ENCODE data around the gene PRAF2. TPM values are rescaled to one million over a fixed set of nuclear protein-coding genes. Genes with fewer than 3 reads are reported as not detected.

Gene PRAF2, protein sequence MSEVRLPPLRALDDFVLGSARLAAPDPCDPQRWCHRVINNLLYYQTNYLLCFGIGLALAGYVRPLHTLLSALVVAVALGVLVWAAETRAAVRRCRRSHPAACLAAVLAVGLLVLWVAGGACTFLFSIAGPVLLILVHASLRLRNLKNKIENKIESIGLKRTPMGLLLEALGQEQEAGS
- 1 to 10 TPM; 4.3 to 9.1 (median 6.6) TPM for total RNA-seq
- 10 to 100 TPM in 2 of 3 donors, 1 to 10 TPM in 1; 9.7 to 12.5 (median 11.4) TPM for polyA plus RNA-seq
- long read RNA-seq, donor 1, result 0 reads
- long read RNA-seq, donor 2, partial matches to known transcripts, result 0 of 1 reads
- long read RNA-seq, donor 2, other reads (novel, unspliced or antisense), result 0 of 1 reads

GRCh38 chrX:49073601-49074575 lies at the start of gene PRAF2:
PRAF2 (minus strand) TSS chrX:49074002; CDS start chrX:49073987, 15 bp downstream.
- H3K27ac ChIP-seq, result peak within 1 kb of the TSS; percentile 87
- DNase-seq (peak; percentile 93 to 96), ATAC-seq (peak; percentile 89 to 95 (median 93))
- no peaks in the 10 kb centered on the region for H3K9me3 ChIP-seq
- H3K27me3 ChIP-seq (ENCODE audit: insufficient read depth in 3 of 3, low read length in 2 of 3), result no peaks in the 10 kb centered on the region
- WGBS, 3 donors, result 1 to 39% (median 1%) methylated on average over 31 to 61 of the region's 61 CpGs
- intact Hi-C loops (cut with DNase I), result no loop called here
- peak within 1 kb of the TSS; percentile 72 for H3K4me3 ChIP-seq
- H3K36me3 ChIP-seq (ENCODE audit: insufficient read depth in 1 of 2, low read depth in 1 of 2), result peaks cover 0 to 19% of the 10 kb centered on the region in 2 donors
- peaks cover 4% of the 10 kb centered on the region for H3K4me1 ChIP-seq
- no peak for TF ChIP-seq CTCF (IDR thresholded peaks at IDR 0.05)

- no peak for DNase-seq
- Histone ChIP-seq H3K4me3 (peak overlapping the region; percentile 89), H3K27ac (no peak overlapping the region), H3K4me1 (peaks cover 5% of the 10 kb centered on the region), H3K36me3 (ENCODE audit: insufficient read depth in 1 of 2, low read depth in 1 of 2) (peaks cover 5 to 44% of the 10 kb centered on the region in 2 donors), H3K9me3 (no peaks in the 10 kb centered on the region), H3K27me3 (ENCODE audit: insufficient read depth in 3 of 3, low read length in 2 of 3) (no peaks in the 10 kb centered on the region)
- intact Hi-C loops (cut with DNase I), result loop anchor here in 1 of 2 donors (5.0 kb wide), 1 partner anchor 40 kb away; the partner anchor contains the start of gene MAGIX
- no peak for ATAC-seq
- TF ChIP-seq CTCF (IDR thresholded peaks at IDR 0.05), result no peak
- WGBS, 3 donors, result 61 to 69% (median 62%) methylated on average over 5 of the region's 5 CpGs
These were observed 48.7 kb upstream of the PRAF2 start for GRCh38 chrX:49122499-49122898.

GRCh38 chrX:49120091-49120490 lies 46.3 kb upstream of the PRAF2 start:
- peaks cover 5% of the 10 kb centered on the region for H3K4me1 ChIP-seq
- intact Hi-C loops (cut with DNase I), result loop anchor here in 1 of 2 donors (5.0 kb wide), 1 partner anchor 42 kb away; the partner anchor contains the start of gene MAGIX
- no peak for ATAC-seq
- H3K36me3 ChIP-seq (ENCODE audit: insufficient read depth in 1 of 2, low read depth in 1 of 2), result peaks cover 5 to 62% of the 10 kb centered on the region in 2 donors
- no peak for TF ChIP-seq CTCF (IDR thresholded peaks at IDR 0.05)
- no peaks in the 10 kb centered on the region for H3K9me3 ChIP-seq
- no peaks in the 10 kb centered on the region for H3K27me3 ChIP-seq (ENCODE audit: insufficient read depth in 3 of 3, low read length in 2 of 3)
- WGBS, 3 donors, result 48 to 64% (median 56%) methylated on average over 1 of the region's 1 CpG
- DNase-seq, result no peak
- no peak overlapping the region for H3K27ac ChIP-seq
- no peak overlapping the region for H3K4me3 ChIP-seq

DNA sequence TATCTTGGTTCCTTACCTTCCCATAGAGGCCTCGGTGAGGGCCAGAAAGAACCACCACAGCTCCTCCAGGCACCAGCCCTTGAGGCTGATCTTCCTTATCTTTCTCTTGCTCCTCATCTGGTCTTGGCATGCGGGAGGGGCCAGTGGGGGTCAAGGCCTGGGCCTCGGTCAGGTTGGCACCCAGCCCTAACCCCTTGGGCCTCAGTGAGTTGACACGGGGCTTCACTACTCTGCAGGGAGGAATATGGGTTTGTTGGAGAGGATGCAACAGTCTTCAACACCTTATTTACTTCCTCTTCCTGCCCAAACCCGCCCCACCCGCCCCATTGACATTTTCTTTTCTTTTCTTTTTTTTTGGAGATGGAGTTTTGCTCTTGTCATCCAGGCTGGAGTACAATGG lies 43.8 kb upstream of the PRAF2 start:
- H3K27ac ChIP-seq, result no peak overlapping the region
- H3K9me3 ChIP-seq, result no peaks in the 10 kb centered on the region
- ATAC-seq (no peak), DNase-seq (no peak)
- peaks cover 4% of the 10 kb centered on the region for H3K4me1 ChIP-seq
- intact Hi-C loops (cut with DNase I), result no loop called here
- no peaks in the 10 kb centered on the region for H3K27me3 ChIP-seq (ENCODE audit: insufficient read depth in 3 of 3, low read length in 2 of 3)
- no peak for TF ChIP-seq CTCF (IDR thresholded peaks at IDR 0.05)
- peaks cover 5 to 87% of the 10 kb centered on the region in 2 donors for H3K36me3 ChIP-seq (ENCODE audit: insufficient read depth in 1 of 2, low read depth in 1 of 2)
- WGBS, 3 donors, result 51 to 86% (median 73%) methylated on average over 3 to 6 of the region's 6 CpGs
- no peak overlapping the region for H3K4me3 ChIP-seq
